Parathyroid adenoma (tissue), 2 donors: Measurements from ENCODE around the gene CD1B.

ENCODE experiments used
- H2AFZ ChIP-seq: fragments of 300-600 bp; sonication (generic); one replicate; pipeline ENCODE4 v1.7.0; 2017; ENCODE audit warnings: antibody characterized with exemption, mild to moderate bottlenecking
- H3K27ac ChIP-seq: fragments of 300-600 bp; sonication (generic); one replicate; pipeline ENCODE4 v1.7.0; 2017
- H3K27me3 ChIP-seq: fragments of 300-600 bp; sonication (generic); one replicate; pipeline ENCODE4 v1.7.0; 2017; ENCODE audit warnings: low read length; ENCODE audit not compliant: control insufficient read depth, insufficient read depth
- H3K36me3 ChIP-seq: fragments of 300-600 bp; sonication (generic); one replicate; pipeline ENCODE4 v1.7.0; 2017; ENCODE audit warnings: low read length; ENCODE audit not compliant: control insufficient read depth, insufficient read depth
- H3K4me1 ChIP-seq: fragments of 300-600 bp; sonication (generic); one replicate; pipeline ENCODE4 v1.7.0; 2017; ENCODE audit warnings: control low read depth
- H3K4me2 ChIP-seq: fragments of 300-600 bp; sonication (generic); one replicate; pipeline ENCODE4 v1.7.0; 2017; ENCODE audit warnings: low read length
- H3K4me3 ChIP-seq: fragments of 300-600 bp; sonication (generic); one replicate; pipeline ENCODE4 v1.7.0; 2017; ENCODE audit warnings: low read depth, low read length
- H3K79me2 ChIP-seq: fragments of 300-600 bp; sonication (generic); one replicate; pipeline ENCODE4 v1.7.0; 2017; ENCODE audit warnings: control low read depth
- H3K9ac ChIP-seq: fragments of 300-600 bp; sonication (generic); one replicate; pipeline ENCODE4 v1.7.0; 2017; ENCODE audit warnings: mild to moderate bottlenecking
- H3K9me3 ChIP-seq: fragments of 300-600 bp; sonication (generic); one replicate; pipeline ENCODE4 v1.7.0; 2017; ENCODE audit warnings: low read length; ENCODE audit not compliant: control insufficient read depth
- CTCF ChIP-seq: fragments of 300-600 bp; sonication (generic); IDR thresholded peaks from one replicate; pipeline ENCODE4 v1.7.0; 2017; ENCODE audit warnings: antibody characterized with exemption, mild to moderate bottlenecking
- donor health status: primary hyperparathyroidism.

CD1B gene

GRCh38 chr1:158323866-158324265, 7.5 kb downstream of the CD1B start:
- no peak overlapping the region for H3K4me3 ChIP-seq

GRCh38 chr1:158311066-158311465, 20.3 kb downstream of the CD1B start:
- Histone ChIP-seq H3K9ac (no peak overlapping the region), H3K27ac (no peak overlapping the region), H2AFZ (no peak overlapping the region), H3K4me3 (no peak overlapping the region), H3K36me3 (no peaks in the 10 kb centered on the region), H3K27me3 (no peaks in the 10 kb centered on the region), H3K4me1 (no peaks in the 10 kb centered on the region), H3K9me3 (no peaks in the 10 kb centered on the region), H3K4me2 (no peak overlapping the region), H3K79me2 (no peaks in the 10 kb centered on the region)
- TF ChIP-seq CTCF = no peak

More at GRCh38 chr1:158323866-158324265, 7.5 kb downstream of the CD1B start:
- no peak overlapping the region for H3K9ac ChIP-seq
- H3K9me3 ChIP-seq = no peaks in the 10 kb centered on the region
- no peaks in the 10 kb centered on the region for H3K27me3 ChIP-seq
- H3K4me1 ChIP-seq = no peaks in the 10 kb centered on the region
- no peak for TF ChIP-seq CTCF
- H3K27ac ChIP-seq = no peak overlapping the region
- no peaks in the 10 kb centered on the region for H3K79me2 ChIP-seq
- no peak overlapping the region for H2AFZ ChIP-seq
- H3K4me2 ChIP-seq = no peak overlapping the region
- H3K36me3 ChIP-seq = no peaks in the 10 kb centered on the region

GRCh38 chr1:158310623-158311022, 20.7 kb downstream of the CD1B start:
- Histone ChIP-seq H3K36me3 (no peaks in the 10 kb centered on the region), H3K27me3 (no peaks in the 10 kb centered on the region)
- TF ChIP-seq CTCF = no peak

GRCh38 chr1:158295791-158296190, 35.5 kb downstream of the CD1B start:
- H3K4me1 ChIP-seq = no peaks in the 10 kb centered on the region
- H3K9me3 ChIP-seq = no peaks in the 10 kb centered on the region
- no peak overlapping the region for H3K4me2 ChIP-seq
- no peaks in the 10 kb centered on the region for H3K36me3 ChIP-seq
- no peak overlapping the region for H3K27ac ChIP-seq
- no peak for TF ChIP-seq CTCF
- H3K4me3 ChIP-seq = no peak overlapping the region
- H3K79me2 ChIP-seq = no peaks in the 10 kb centered on the region
- H3K9ac ChIP-seq = no peak overlapping the region
- H2AFZ ChIP-seq = no peak overlapping the region
- no peaks in the 10 kb centered on the region for H3K27me3 ChIP-seq

More at GRCh38 chr1:158310623-158311022, 20.7 kb downstream of the CD1B start:
- no peak overlapping the region for H3K27ac ChIP-seq
- no peak overlapping the region for H3K4me2 ChIP-seq
- no peak overlapping the region for H3K4me3 ChIP-seq
- no peak overlapping the region for H2AFZ ChIP-seq
- no peaks in the 10 kb centered on the region for H3K9me3 ChIP-seq
- H3K9ac ChIP-seq = no peak overlapping the region
- H3K79me2 ChIP-seq = no peaks in the 10 kb centered on the region
- no peaks in the 10 kb centered on the region for H3K4me1 ChIP-seq

- Histone ChIP-seq H3K36me3 (no peaks in the 10 kb centered on the region), H3K9me3 (no peaks in the 10 kb centered on the region), H3K79me2 (no peaks in the 10 kb centered on the region), H3K4me2 (no peak overlapping the region), H2AFZ (no peak overlapping the region), H3K27me3 (no peaks in the 10 kb centered on the region), H3K9ac (no peak overlapping the region), H3K4me3 (no peak overlapping the region), H3K4me1 (no peaks in the 10 kb centered on the region), H3K27ac (no peak overlapping the region)
- TF ChIP-seq CTCF = no peak
These were observed 40.9 kb downstream of the CD1B start for GRCh38 chr1:158290321-158290844.
